Measurements from ENCODE around the gene KRT14. TPM values are rescaled to one million over a fixed set of nuclear protein-coding genes. Genes with fewer than 3 reads are reported as not detected.
"Not testable (repeated sequence)": the region's sequence is repeated elsewhere in the genome, so short reads cannot be mapped to it uniquely, and the experiment has no call there.

KRT14 gene
- total RNA-seq, 1 donor from 2014 or later: not detected

DNA sequence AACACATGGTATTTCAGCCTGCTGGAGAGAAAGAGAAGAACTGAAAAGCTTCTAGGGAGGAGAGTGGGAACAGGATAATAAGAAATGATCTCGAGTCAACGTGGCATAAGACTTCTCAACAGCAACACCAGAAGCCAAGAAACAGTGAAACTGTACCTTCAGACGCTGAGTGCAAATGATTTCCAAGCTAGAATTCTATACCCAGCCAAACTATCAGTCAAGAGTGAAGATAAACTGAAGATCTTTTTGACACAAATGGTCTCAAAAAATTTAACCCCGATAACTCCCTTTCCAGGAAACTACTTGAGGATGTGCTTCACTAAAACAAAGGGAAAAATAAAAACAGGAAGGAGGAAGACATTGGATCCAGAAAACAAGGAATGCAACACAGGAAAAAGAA, 20.2 kb upstream of the KRT14 start:
- intact Hi-C loops (cut with micrococcal nuclease); H3K4me3 Mint-ChIP-seq; H3K36me3 Mint-ChIP-seq (ENCODE audit: low read depth): not testable (repeated sequence)

GRCh38 chr17:41602524-41602923, 15.8 kb upstream of the KRT14 start:
- H3K36me3 Mint-ChIP-seq (ENCODE audit: low read depth): peaks cover 7% of the 10 kb centered on the region
- H3K9me3 Mint-ChIP-seq: peaks cover 16% of the 10 kb centered on the region
- DNase-seq (ENCODE audit: low spot score): no peak
- intact Hi-C loops (cut with micrococcal nuclease): no loop called here
- H3K27me3 Mint-ChIP-seq (ENCODE audit: insufficient read depth): peaks cover 16% of the 10 kb centered on the region
- no peaks in the 10 kb centered on the region for H3K4me1 Mint-ChIP-seq (ENCODE audit: low read depth)
- H3K27ac Mint-ChIP-seq: no peak overlapping the region
- no peak overlapping the region for H3K4me3 Mint-ChIP-seq

More for the DNA sequence above, 20.2 kb upstream of the KRT14 start:
- not testable (repeated sequence) for H3K4me1 Mint-ChIP-seq (ENCODE audit: low read depth); H3K27ac Mint-ChIP-seq; DNase-seq (ENCODE audit: low spot score)
- Mint-ChIP-seq H3K9me3 (peaks cover 19% of the 10 kb centered on the region), H3K27me3 (ENCODE audit: insufficient read depth) (peaks cover 18% of the 10 kb centered on the region)

DNA sequence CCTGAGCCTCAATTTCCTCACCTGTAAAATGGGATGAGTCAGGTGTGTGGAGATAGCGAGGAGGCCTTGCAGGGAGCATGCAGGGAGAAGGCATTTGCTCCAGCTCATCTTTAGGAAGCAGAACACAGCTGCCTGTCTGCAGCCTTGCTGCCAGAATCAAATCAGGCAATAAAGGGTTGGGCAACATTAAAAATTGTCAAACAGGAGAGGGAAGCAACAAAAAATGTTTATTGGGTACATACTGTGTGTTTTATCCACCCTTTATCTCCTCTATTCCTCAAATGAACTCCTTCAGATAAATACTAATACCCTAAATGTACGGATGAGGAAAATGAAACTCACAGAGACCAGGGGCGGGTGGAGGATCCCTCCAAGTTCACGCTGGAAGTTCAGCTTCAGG, 13.6 kb upstream of the KRT14 start:
- no peak for DNase-seq (ENCODE audit: low spot score)
- H3K4me1 Mint-ChIP-seq (ENCODE audit: low read depth): no peaks in the 10 kb centered on the region
- no peak overlapping the region for H3K27ac Mint-ChIP-seq
- no peaks in the 10 kb centered on the region for H3K9me3 Mint-ChIP-seq
- intact Hi-C loops (cut with micrococcal nuclease): no loop called here
- no peak overlapping the region for H3K4me3 Mint-ChIP-seq
- peaks cover 14% of the 10 kb centered on the region for H3K27me3 Mint-ChIP-seq (ENCODE audit: insufficient read depth)
- no peaks in the 10 kb centered on the region for H3K36me3 Mint-ChIP-seq (ENCODE audit: low read depth)

- peaks cover 14% of the 10 kb centered on the region for H3K27me3 Mint-ChIP-seq (ENCODE audit: insufficient read depth)
- H3K4me1 Mint-ChIP-seq (ENCODE audit: low read depth): no peaks in the 10 kb centered on the region
- DNase-seq (ENCODE audit: low spot score): no peak
- H3K9me3 Mint-ChIP-seq: no peaks in the 10 kb centered on the region
- no peak overlapping the region for H3K27ac Mint-ChIP-seq
- H3K36me3 Mint-ChIP-seq (ENCODE audit: low read depth): no peaks in the 10 kb centered on the region
- intact Hi-C loops (cut with micrococcal nuclease): no loop called here
- H3K4me3 Mint-ChIP-seq: no peak overlapping the region
These were observed 13.0 kb upstream of the KRT14 start for GRCh38 chr17:41599680-41600079.

GRCh38 chr17:41595585-41595984, 8.9 kb upstream of the KRT14 start:
- intact Hi-C loops (cut with micrococcal nuclease): no loop called here
- DNase-seq (ENCODE audit: low spot score): no peak
- no peaks in the 10 kb centered on the region for H3K36me3 Mint-ChIP-seq (ENCODE audit: low read depth)
- H3K9me3 Mint-ChIP-seq: no peaks in the 10 kb centered on the region
- no peaks in the 10 kb centered on the region for H3K4me1 Mint-ChIP-seq (ENCODE audit: low read depth)
- H3K4me3 Mint-ChIP-seq: no peak overlapping the region
- H3K27ac Mint-ChIP-seq: no peak overlapping the region
- H3K27me3 Mint-ChIP-seq (ENCODE audit: insufficient read depth): peaks cover 7% of the 10 kb centered on the region

DNA sequence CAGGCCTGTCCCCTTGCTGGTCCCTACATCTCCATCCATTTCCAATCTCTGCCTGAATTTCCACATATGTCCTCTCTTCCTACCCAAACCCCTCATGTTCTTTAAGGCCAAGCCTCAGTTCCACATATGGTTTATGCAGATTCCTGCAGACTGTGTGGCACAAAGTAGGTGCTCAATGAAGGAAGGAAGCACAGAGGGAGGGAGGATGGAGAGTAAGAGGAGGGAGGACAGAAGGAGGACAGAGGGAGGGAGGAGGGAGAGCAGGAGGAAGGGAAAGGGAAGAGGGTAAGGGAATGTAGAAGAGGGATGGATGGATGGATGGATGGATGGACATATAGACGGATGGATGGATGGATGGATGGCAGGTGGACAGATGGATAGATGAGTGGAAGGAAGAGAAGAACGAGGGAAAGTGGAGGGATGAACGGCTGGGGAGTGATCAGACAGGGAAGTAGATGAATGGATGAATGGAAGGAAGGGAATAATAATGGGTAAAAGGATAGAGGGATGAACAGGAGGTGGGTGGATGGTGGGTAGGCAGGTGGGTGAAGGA, 7.7 kb upstream of the KRT14 start:
- H3K36me3 Mint-ChIP-seq (ENCODE audit: low read depth): no peaks in the 10 kb centered on the region
- no peak overlapping the region for H3K4me3 Mint-ChIP-seq
- H3K27me3 Mint-ChIP-seq (ENCODE audit: insufficient read depth): peaks cover 9% of the 10 kb centered on the region
- H3K4me1 Mint-ChIP-seq (ENCODE audit: low read depth): no peaks in the 10 kb centered on the region
- intact Hi-C loops (cut with micrococcal nuclease): loop anchor here (5.0 kb wide), 1 partner anchor 53 kb away; no protein-coding TSS in a partner anchor
- DNase-seq (ENCODE audit: low spot score): no peak
- H3K27ac Mint-ChIP-seq: no peak overlapping the region
- H3K9me3 Mint-ChIP-seq: no peaks in the 10 kb centered on the region

- no peaks in the 10 kb centered on the region for H3K36me3 Mint-ChIP-seq (ENCODE audit: low read depth)
- no peak overlapping the region for H3K4me3 Mint-ChIP-seq
- no peaks in the 10 kb centered on the region for H3K9me3 Mint-ChIP-seq
- H3K4me1 Mint-ChIP-seq (ENCODE audit: low read depth): no peaks in the 10 kb centered on the region
- H3K27me3 Mint-ChIP-seq (ENCODE audit: insufficient read depth): peaks cover 6% of the 10 kb centered on the region
- H3K27ac Mint-ChIP-seq: no peak overlapping the region
- intact Hi-C loops (cut with micrococcal nuclease): loop anchor here (5.0 kb wide), 1 partner anchor 54 kb away; no protein-coding TSS in a partner anchor
- no peak for DNase-seq (ENCODE audit: low spot score)
These were observed 6.7 kb upstream of the KRT14 start for GRCh38 chr17:41593306-41593981.

- Mint-ChIP-seq H3K9me3 (no peaks in the 10 kb centered on the region), H3K27me3 (ENCODE audit: insufficient read depth) (peaks cover 5% of the 10 kb centered on the region)
- intact Hi-C loops (cut with micrococcal nuclease): loop anchor here (5.0 kb wide), 1 partner anchor 55 kb away; no protein-coding TSS in a partner anchor
These were observed 6.1 kb upstream of the KRT14 start for GRCh38 chr17:41592601-41593305.

GRCh38 chr17:41589301-41589700, 2.6 kb upstream of the KRT14 start:
- no peaks in the 10 kb centered on the region for H3K4me1 Mint-ChIP-seq (ENCODE audit: low read depth)
- H3K36me3 Mint-ChIP-seq (ENCODE audit: low read depth): no peaks in the 10 kb centered on the region
- H3K27ac Mint-ChIP-seq: no peak overlapping the region
- peaks cover 5% of the 10 kb centered on the region for H3K27me3 Mint-ChIP-seq (ENCODE audit: insufficient read depth)
- H3K4me3 Mint-ChIP-seq: no peak overlapping the region
- no peaks in the 10 kb centered on the region for H3K9me3 Mint-ChIP-seq
- intact Hi-C loops (cut with micrococcal nuclease): no loop called here
- DNase-seq (ENCODE audit: low spot score): no peak

More at GRCh38 chr17:41592601-41593305, 6.1 kb upstream of the KRT14 start:
- no peak for DNase-seq (ENCODE audit: low spot score)
- Mint-ChIP-seq H3K36me3 (ENCODE audit: low read depth) (no peaks in the 10 kb centered on the region), H3K27ac (no peak overlapping the region), H3K4me3 (no peak overlapping the region), H3K4me1 (ENCODE audit: low read depth) (no peaks in the 10 kb centered on the region)

DNA sequence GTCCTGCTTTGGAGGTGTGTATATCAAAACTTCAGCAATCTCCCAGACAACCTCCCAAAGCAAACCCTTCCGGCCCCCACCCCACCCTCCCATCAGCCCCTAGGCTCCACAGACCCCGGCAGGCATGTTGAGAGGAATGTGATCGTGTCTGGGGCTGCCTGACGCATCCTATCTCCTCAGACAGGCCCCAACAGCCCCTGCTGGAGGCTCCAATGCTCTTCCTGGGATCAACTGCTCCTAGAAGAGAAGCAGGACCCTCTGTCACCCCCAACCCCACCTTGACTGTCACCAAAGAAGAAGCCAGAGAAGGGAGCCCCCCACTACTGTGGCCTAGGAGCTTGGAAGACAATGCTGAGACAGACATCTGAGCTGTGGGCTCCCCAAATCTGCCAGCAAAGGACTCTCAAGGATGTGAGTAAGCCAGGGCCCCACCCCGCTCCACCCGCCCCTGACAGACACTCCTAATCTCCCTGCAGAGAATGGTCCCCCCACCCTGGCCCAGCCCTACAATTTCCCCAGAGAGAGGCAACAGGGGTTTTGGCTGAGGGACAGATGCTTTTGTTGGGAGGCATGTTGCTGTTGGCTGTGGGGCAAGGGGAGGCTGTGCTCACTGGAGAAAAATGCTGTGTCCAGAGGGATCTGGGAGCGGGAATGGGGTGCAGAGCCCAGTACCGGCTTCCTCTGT, 1.6 kb upstream of the KRT14 start:
- Mint-ChIP-seq H3K4me3 (no peak overlapping the region), H3K4me1 (ENCODE audit: low read depth) (no peaks in the 10 kb centered on the region), H3K9me3 (no peaks in the 10 kb centered on the region), H3K27ac (no peak overlapping the region), H3K36me3 (ENCODE audit: low read depth) (no peaks in the 10 kb centered on the region), H3K27me3 (ENCODE audit: insufficient read depth) (peaks cover 5% of the 10 kb centered on the region)
- intact Hi-C loops (cut with micrococcal nuclease): no loop called here
- DNase-seq (ENCODE audit: low spot score): no peak

DNA sequence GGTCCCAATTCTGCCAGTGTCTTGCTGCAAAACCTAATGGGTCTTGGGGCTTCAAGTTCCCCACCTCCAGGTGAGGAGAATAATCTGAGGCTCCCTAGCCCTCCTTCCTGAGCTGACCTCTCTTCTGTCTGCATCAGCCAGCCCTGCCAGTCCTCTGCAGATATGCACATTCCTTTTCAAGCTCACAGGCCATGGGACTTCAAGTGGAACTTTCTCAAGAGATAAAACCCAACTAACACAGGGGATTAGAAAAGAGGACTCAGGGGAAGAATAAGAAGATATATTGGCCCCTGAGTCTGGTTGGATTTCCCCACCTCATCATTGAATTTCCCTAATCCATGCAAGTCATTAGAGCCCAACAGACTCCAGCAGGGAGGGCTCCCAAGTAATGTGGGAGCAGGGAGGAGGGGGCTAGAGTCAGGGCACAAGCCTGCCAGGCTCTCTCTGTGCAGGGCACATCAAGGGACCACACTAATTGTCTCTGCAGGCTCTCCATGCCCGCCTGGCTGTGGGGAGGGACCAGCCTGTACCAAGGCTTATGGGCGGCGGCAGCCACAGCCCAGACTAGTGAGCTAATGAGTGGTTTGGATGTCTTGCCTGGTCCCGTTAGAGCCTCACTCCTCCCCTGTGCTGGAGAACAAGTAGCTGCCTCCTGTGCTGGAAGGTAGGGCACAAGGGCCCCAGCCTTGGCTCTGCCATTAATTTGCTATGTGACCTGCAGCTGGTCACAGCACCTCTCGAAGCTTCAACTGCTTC, 1.2 kb downstream of the KRT14 start:
- Mint-ChIP-seq H3K4me1 (ENCODE audit: low read depth) (no peaks in the 10 kb centered on the region), H3K27ac (no peak overlapping the region), H3K36me3 (ENCODE audit: low read depth) (no peaks in the 10 kb centered on the region), H3K4me3 (no peak overlapping the region), H3K27me3 (ENCODE audit: insufficient read depth) (peaks cover 14% of the 10 kb centered on the region), H3K9me3 (no peaks in the 10 kb centered on the region)
- intact Hi-C loops (cut with micrococcal nuclease): no loop called here
- DNase-seq (ENCODE audit: low spot score): no peak

DNA sequence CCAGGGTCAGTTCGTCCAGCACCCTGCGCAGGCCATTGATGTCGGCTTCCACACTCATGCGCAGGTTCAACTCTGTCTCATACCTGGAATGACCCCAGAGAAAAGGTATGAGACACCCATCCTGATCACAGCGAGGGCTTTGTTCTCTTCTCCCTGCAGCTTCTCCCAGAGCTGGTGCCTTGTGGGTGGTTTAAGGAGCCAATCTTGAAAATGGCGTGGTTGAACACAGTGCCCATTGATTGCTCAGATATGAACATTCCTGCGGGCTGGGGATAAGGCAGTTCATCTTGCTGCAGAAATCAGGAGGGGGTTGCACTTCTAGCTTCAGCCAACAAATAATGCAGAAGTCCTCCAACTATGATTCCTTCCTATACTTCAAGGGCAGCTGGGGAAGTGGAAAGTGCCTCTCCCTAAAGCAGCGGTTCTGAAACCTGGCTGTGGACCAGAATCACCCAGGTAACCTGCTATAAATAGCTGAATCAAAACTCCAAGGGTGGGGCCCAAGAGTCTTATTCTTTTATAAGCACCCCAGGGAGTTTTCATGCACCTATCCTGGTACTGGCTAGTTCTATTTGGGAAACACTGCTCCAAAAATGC, 2.3 kb downstream of the KRT14 start:
- intact Hi-C loops (cut with micrococcal nuclease); H3K27ac Mint-ChIP-seq; H3K9me3 Mint-ChIP-seq; DNase-seq (ENCODE audit: low spot score); H3K4me1 Mint-ChIP-seq (ENCODE audit: low read depth); H3K4me3 Mint-ChIP-seq; H3K36me3 Mint-ChIP-seq (ENCODE audit: low read depth): not testable (repeated sequence)
- peaks cover 13% of the 10 kb centered on the region for H3K27me3 Mint-ChIP-seq (ENCODE audit: insufficient read depth)
